NB4 (cell line): Measurements from ENCODE around the gene MSL2.

Experiments
- CTCF ChIP-seq: IDR thresholded peaks from one replicate; pipeline ENCODE4 v1.5.1; 2012; ENCODE audit warnings: low read depth, low read length
- MYC ChIP-seq: IDR thresholded peaks from 2 replicates; pipeline ENCODE4 v1.6.1; 2011; ENCODE audit warnings: low read depth, low read length
- POLR2A ChIP-seq: IDR thresholded peaks from 2 replicates; pipeline ENCODE4 v1.6.1; 2011; ENCODE audit warnings: mild to moderate bottlenecking; ENCODE audit not compliant: insufficient read length; ENCODE audit errors: extremely low read depth
- TF ChIP-seq, protein P1 (sequence below): IDR thresholded peaks from 2 replicates; pipeline ENCODE4 v1.6.1; 2011; ENCODE audit warnings: low read depth, low read length

DNA sequence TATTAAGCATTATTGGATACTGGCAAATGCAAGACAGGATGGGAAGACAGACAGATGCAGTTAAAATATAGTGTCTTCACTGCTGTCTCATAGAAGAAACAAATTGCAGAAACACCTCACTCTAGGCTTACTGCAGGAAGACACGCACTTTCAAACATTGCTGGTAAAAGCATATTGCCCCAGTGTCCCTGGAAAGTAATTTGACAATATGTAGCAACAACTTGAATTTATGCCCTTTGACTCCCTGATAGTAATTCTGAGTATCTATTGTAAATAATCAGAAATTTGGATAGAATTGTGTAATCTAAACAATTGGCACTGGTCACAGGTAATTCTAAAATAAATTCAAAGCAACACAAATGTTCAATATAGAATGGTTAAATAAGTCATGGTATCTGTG is 62.0 kb downstream of the MSL2 start:
- TF ChIP-seq CTCF: no peak
- no peak for TF ChIP-seq POLR2A
- TF ChIP-seq, protein P1, sequence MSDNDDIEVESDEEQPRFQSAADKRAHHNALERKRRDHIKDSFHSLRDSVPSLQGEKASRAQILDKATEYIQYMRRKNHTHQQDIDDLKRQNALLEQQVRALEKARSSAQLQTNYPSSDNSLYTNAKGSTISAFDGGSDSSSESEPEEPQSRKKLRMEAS: no peak
- no peak for TF ChIP-seq MYC
